ENCODE data around the gene TSEN54. TPM values are rescaled to one million over a fixed set of nuclear protein-coding genes. Genes with fewer than 3 reads are reported as not detected.

TSEN54 gene
- total RNA-seq, 1 donor = 8.0 TPM

DNA sequence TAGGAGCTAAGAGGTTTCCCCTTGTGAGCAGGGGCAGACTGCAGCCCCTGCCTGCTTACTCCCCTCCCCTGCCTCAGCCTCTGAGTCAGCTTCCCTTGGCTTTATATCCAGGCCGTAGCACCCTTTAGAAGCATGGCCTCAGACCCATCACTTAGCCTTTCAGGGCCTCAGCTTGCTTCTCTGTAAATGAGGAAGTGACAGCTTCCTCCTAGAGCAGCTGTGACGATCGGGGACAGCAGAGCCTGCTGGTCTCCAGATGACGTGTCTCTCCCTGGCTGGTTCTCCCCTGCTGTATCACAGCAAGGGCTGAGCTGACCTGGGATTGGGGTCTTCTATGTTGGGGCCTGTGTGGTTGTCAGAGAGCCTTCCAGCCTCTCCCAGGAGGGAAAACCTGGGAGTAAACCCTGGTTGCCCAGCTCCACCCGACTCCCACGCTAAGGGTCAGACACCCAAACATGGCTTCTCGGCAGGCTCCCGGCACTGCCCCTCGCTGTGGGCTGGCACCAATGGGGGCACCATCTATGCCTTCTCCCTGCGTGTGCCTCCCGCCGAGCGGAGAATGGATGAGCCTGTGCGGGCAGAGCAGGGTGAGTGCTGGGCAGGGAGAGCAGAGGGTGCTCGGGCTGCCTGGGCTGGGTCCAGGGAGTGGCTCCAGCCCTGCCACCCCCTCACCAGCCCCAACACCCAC, 55.0 kb downstream of the TSEN54 start:
- H3K4me3 ChIP-seq (ENCODE audit: low read depth, low read length) = no peak overlapping the region
- TF ChIP-seq, protein P1, sequence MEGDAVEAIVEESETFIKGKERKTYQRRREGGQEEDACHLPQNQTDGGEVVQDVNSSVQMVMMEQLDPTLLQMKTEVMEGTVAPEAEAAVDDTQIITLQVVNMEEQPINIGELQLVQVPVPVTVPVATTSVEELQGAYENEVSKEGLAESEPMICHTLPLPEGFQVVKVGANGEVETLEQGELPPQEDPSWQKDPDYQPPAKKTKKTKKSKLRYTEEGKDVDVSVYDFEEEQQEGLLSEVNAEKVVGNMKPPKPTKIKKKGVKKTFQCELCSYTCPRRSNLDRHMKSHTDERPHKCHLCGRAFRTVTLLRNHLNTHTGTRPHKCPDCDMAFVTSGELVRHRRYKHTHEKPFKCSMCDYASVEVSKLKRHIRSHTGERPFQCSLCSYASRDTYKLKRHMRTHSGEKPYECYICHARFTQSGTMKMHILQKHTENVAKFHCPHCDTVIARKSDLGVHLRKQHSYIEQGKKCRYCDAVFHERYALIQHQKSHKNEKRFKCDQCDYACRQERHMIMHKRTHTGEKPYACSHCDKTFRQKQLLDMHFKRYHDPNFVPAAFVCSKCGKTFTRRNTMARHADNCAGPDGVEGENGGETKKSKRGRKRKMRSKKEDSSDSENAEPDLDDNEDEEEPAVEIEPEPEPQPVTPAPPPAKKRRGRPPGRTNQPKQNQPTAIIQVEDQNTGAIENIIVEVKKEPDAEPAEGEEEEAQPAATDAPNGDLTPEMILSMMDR (IDR thresholded peaks at IDR 0.05; ENCODE audit: insufficient read depth, low read length) = no peak
- DNase-seq (ENCODE audit: low read depth) = no peak

DNA sequence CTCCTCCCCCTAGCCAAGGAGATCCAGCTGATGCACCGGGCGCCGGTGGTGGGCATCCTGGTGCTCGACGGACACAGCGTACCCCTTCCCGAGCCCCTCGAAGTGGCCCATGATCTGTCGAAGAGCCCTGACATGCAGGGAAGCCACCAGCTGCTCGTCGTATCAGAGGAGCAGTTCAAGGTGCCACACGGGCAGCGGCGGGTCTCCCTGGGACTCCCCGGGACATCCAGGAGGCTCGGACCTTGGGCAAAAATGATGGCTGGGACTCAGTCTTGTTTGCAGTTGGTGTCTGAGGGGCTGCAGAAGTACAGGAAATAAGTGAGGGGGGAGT, 55.5 kb downstream of the TSEN54 start:
- TF ChIP-seq, protein P1 (IDR thresholded peaks at IDR 0.05; ENCODE audit: insufficient read depth, low read length) = no peak
- DNase-seq (ENCODE audit: low read depth) = no peak

DNA sequence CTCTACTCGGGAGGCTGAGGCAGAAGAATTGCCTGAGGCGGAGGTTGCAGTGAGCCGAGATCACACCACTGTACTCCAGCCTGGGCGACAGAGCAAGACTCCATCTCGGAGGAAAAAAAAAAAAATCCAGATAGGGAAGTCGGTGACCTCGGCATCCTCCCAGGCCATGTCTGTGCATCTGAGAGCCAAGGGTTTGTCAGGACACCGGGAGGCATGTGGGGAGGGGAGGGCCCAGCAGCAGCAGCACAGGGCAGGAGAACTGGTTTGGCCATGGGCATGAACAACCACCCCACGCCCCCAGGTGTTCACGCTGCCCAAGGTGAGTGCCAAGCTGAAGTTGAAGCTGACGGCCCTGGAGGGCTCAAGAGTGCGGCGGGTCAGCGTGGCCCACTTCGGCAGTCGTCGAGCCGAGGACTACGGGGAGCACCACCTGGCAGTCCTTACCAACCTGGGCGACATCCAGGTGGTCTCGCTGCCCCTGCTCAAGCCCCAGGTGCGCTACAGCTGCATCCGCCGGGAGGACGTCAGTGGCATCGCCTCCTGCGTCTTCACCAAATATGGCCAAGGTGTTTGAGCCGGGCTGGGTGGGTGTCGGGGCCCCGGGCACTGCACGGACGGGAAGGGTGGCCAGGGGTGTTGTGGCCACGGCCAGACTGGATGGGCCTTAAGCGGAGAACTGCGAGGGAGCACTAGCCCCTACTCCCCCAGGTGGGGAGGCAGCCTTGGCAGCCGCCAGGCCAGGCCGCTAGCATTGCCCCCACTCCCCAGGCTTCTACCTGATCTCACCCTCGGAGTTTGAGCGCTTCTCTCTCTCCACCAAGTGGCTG, 56.6 kb downstream of the TSEN54 start:
- no peak for DNase-seq (ENCODE audit: low read depth)
- TF ChIP-seq, protein P1 (IDR thresholded peaks at IDR 0.05; ENCODE audit: insufficient read depth, low read length) = no peak
- no peak overlapping the region for H3K4me3 ChIP-seq (ENCODE audit: low read depth, low read length)

More for the DNA sequence above, 55.5 kb downstream of the TSEN54 start:
- H3K4me3 ChIP-seq (ENCODE audit: low read depth, low read length) = no peak overlapping the region

DNA sequence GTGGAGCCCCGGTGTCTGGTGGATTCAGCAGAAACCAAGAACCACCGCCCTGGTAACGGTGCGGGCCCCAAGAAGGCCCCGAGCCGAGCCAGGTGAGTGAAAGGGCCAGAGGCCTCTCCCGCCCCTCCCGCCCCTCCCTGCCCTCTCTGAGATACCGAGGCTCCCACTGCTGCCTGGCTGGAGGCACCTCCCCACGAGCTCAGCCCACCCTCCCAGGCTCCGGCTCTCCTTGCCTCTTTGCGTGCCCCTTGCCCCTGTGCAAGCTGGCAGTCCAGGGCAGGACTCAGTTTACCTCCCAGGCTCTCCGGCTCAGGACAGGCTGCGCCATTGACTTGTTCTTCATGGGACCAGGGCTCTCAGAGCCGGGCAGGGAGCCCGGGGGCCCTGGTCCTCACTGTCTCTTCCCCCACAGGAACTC, 57.2 kb downstream of the TSEN54 start:
- DNase-seq (ENCODE audit: low read depth) = no peak
- TF ChIP-seq, protein P1 (IDR thresholded peaks at IDR 0.05; ENCODE audit: insufficient read depth, low read length) = no peak

DNA sequence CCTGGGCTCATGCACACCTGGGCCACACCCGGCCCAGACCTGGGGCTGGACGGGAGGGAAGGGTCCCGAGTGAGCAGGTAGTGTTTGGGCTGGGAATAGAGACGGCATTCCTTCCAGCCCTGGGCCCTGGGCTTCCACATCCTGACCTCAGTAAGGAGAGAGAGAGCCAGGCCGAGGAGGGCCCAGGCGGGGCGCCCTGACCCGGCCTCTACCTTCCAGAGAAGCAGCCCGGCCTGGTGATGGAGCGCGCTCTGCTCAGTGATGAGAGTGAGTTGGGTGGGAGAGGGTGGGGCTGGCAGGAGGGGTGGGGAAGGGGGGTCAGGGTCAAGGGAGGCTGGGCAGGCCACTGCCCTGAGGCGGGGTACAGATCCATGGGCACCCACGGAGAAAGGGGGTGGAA, 57.7 kb downstream of the TSEN54 start:
- H3K4me3 ChIP-seq (ENCODE audit: low read depth, low read length) = no peak overlapping the region
- TF ChIP-seq, protein P1 (IDR thresholded peaks at IDR 0.05; ENCODE audit: insufficient read depth, low read length) = no peak
- DNase-seq (ENCODE audit: low read depth) = no peak

More for the DNA sequence above, 57.2 kb downstream of the TSEN54 start:
- no peak overlapping the region for H3K4me3 ChIP-seq (ENCODE audit: low read depth, low read length)

Other genes starting within 250 kb of the TSEN54 start
- gene MIF4GD, start 245.3 kb upstream of the TSEN54 start, total RNA-seq (ENCODE audit: low replicate concordance) = 3.8 and 9.9 TPM in 2 replicates
- gene SLC25A19, start 227.1 kb upstream of the TSEN54 start, total RNA-seq (ENCODE audit: low replicate concordance) = 8.7 and 11.0 TPM in 2 replicates
- gene GRB2, start 110.8 kb upstream of the TSEN54 start, total RNA-seq (ENCODE audit: low replicate concordance) = 54.3 and 57.6 TPM in 2 replicates
- gene TMEM94, start 59.9 kb upstream of the TSEN54 start, total RNA-seq (ENCODE audit: low replicate concordance) = 29.7 and 80.4 TPM in 2 replicates
- gene CASKIN2, start 991 bp upstream of the TSEN54 start, total RNA-seq (ENCODE audit: low replicate concordance) = 5.6 and 8.0 TPM in 2 replicates
- gene LLGL2, start 9.2 kb downstream of the TSEN54 start, total RNA-seq (ENCODE audit: low replicate concordance) = 0.09 TPM in 1 of 2 replicates, not detected in the other
- gene MYO15B, start 71.3 kb downstream of the TSEN54 start, total RNA-seq (ENCODE audit: low replicate concordance) = 1.4 and 16.8 TPM in 2 replicates
- gene SMIM5, start 116.9 kb downstream of the TSEN54 start, total RNA-seq (ENCODE audit: low replicate concordance) = not detected in 2 replicates
- gene RECQL5, start 150.6 kb downstream of the TSEN54 start, total RNA-seq (ENCODE audit: low replicate concordance) = 17.6 and 22.2 TPM in 2 replicates
- gene SAP30BP, start 150.8 kb downstream of the TSEN54 start, total RNA-seq (ENCODE audit: low replicate concordance) = 45.8 and 93.8 TPM in 2 replicates
- 0.09 and 0.16 TPM in 2 replicates for gene ITGB4, start 204.9 kb downstream of the TSEN54 start, total RNA-seq (ENCODE audit: low replicate concordance)
- 20.6 and 35.9 TPM in 2 replicates for gene GALK1, start 248.7 kb downstream of the TSEN54 start, total RNA-seq (ENCODE audit: low replicate concordance)

Data from fibroblast of the aortic adventitia (primary cell).